TTC549 (cell line): ENCODE results near the gene FSHB.
"Not testable (repeated sequence)": the region's sequence is repeated elsewhere in the genome, so short reads cannot be mapped to it uniquely, and the experiment has no call there.

ENCODE experiments used
- FAIRE-seq: peaks from 2 replicates; lab custom pipeline; 2012; peaks lifted over from hg19 to GRCh38; lab: Jason Lieb, UNC

FSHB gene

DNA sequence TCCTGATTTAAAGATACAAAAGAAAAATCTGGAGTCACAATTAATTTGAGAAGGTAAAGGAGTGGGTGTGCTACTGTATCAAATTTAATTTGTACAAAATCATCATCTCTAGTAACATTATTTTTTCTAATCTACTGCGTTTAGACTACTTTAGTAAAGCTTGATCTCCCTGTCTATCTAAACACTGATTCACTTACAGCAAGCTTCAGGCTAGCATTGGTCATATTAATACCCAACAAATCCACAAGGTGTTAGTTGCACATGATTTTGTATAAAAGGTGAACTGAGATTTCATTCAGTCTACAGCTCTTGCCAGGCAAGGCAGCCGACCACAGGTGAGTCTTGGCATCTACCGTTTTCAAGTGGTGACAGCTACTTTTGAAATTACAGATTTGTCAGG is at the start of gene FSHB:
Gene FSHB, plus strand, starts transcription at position 301 of the 400 bp plus-strand sequence. CDS start 889 bp downstream, outside the sequence.
- no peak for FAIRE-seq

DNA sequence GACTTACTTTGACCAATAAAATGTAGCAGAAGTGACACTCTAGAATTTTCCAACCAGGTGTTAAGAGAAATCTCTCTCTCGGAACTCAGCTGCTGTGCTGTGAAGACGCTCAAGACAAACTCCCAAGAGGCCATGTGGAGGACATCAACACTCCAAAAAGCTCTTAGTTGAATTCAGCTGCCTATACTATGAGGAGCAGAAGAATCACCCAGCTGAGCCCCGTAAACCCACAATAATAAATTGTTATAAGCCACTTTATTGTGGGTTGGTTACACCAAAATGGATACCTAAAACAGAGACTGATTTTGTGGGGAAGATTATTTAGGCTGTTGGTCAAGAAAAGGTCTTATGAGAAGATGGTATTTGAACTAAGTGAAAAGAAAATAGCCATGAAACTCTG is 44.1 kb upstream of the FSHB start:
- no peak for FAIRE-seq

DNA sequence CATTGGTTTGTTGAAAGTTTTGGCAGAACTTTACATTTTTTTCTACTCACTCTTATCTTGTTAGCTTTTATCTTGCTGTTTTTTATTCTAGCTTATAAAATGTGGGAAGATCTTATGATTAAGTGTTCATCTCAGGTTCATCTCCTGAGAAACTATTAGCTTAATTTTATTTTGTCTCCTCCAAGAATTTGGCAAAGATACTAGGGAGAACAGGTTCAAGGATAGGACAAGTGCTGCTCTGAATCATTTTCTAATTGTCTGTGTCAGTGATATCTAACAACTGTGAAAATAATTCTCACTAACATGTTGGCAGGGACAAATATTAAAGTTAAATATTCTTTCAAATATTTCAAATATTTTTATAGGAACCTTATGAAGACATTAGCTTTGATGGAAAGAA is 38.2 kb upstream of the FSHB start:
- FAIRE-seq, result no peak

DNA sequence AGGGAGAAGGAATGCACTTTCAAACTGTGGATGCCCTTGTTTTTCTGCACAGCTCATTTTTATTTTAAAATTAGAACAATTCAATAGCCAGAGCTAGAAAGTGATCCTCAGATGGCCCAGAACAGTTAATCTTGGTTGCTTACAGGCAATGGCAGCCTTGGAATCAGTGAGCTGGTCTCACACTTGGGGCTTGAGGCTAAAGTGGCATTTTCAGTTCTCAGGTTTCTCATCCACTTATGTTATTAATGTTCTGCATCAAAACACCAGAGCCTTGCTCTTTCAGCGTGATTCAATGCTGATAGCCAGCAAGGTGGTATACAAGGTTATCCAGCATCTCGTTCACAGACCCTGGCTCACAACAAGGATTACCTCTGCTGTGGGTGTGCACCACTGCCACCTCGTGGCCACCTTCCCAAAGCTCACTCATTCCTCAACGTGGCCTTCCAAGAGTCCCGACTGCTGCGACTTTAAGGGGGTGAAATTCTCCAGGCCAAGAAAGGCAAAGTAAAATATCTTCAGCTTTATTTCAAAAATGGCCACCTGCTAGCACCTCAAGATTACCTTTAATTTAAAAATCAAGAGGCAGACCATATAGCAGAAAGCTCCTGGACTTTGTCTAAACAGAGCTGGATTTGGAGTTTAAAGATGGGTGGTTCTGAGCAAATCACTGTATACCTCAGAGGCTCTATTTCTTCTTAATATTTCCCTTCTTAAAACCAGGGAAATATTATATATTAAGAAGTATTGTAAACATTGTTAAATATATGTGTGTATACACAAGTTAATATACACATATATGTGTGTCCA is 34.2 kb upstream of the FSHB start:
- FAIRE-seq, result no peak

DNA sequence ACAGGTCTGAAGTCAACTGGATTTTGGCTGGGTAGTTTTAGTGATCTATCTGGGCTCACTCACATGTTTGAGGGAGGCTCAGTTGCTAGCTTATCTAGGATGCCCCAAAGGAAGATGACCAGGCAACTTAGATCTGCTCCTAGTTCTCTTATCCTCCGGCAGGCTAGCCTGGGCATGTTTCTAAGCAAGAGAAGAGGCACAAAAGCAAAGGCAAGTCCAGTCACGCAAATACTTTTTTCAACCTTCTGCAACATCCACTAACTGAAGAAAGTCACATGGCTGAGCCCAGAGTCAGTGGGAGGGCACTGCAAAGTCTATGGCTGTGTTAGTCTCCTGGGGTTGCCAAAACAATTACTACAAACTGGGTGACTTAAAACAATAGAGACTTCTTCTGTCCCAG is 32.9 kb upstream of the FSHB start:
- no peak for FAIRE-seq

DNA sequence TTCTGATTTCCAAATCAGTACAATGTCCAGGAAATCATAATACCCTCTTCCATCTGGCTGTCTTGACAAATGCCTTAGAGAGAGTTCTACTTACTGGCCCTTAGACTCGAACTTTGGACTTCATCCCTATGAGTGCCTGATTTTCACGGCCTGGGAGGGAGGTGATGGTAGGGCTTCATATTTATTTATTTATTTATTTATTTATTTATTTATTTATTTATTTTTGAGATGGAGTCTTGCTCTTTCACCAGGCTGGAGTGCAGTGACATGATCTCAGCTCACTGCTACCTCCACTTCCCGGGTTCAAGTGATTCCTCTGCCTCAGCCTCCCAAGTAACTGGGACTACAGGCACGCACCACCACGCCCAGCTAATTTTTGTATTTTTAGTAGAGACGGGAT is 27.8 kb upstream of the FSHB start:
- not testable (repeated sequence) for FAIRE-seq

DNA sequence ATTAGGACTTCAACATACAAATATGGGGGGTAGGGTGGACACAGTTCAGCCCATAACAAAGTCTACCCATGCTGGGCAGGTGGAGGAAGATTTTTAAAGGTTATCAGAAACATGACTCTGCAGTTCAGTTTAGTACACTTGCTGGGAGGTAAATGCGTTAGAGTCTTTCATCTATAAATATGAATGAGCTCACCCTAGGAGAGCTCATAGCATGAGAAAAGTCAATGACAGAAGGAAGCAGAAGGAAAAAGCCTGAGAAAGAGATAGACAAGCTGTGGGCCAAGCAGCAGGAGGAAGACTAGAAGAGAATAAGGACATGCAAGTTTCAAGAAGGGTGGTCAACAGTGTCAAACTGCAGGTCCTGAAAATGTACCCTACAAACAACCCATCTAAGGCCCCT is 27.0 kb upstream of the FSHB start:
- FAIRE-seq, result no peak

DNA sequence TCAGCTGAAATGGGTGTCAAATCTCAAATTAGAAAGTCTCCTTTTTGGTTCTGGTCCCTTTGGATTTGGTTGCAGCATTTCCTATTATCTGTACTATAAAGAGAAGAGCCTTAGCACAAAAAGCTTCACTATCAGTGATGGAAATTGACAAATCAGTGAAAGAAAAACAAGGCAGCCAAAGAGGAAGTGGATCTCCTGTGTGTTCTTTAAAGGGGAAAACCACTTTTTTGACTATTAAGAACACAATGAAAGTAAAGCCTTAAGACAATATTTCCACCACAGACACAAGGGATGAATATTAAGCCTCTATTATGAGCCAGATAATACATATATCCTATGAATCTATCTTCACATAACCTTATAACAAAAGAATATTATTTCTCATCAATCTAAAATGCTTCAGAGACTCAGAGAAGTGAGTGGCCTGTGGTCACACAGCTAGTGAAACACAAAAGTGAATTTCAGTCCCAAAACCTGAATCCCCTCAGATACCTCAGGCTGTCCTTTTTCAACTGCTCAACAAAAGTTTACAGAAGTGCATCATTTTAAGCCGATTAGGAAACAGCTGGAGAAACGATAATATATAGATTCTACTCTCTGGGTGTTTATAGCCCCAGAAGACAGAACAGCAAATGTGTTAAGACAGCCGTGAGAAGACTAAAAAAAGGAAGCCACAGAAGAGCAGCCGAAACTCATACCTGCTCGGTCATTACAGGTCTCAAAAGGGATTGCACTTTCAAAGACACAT is 24.4 kb upstream of the FSHB start:
- no peak for FAIRE-seq

DNA sequence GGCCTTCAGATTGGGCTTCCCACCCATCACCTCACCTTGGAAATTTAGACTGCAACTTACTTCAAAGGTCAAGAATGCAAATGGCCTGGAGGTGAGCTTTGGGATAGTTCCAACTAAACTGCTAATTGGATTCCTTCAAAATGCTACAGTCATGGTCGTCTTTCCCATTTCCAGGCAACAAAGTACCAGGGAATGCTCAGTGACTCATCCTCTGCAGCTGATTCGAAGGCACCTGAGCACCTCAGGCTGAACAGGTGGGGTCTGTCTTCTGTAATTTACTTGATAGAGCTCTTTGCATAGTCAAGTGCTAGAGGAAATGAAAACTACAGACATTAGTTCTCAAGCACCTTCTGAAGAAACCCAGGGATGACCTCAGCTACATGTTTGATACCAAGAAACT is 20.5 kb upstream of the FSHB start:
- no peak for FAIRE-seq

DNA sequence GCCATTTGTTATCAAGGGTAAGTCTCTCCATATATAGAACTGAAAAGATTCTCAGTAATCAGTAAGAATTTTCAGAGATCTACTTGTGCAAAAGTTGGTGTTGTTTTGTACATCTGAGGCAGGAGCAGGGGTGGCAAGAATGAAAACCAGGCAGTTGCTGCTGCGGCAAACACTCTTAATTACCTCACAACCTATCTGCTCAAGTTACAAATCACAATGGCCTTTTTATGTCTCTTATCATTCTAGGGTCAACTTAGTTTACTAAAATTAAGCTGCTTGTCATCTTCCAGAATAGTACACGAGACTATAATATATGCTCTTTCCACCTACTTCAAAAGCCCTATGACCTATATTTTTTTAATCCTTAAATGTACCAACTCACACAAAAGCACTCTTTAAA is 14.3 kb upstream of the FSHB start:
- FAIRE-seq, result no peak

DNA sequence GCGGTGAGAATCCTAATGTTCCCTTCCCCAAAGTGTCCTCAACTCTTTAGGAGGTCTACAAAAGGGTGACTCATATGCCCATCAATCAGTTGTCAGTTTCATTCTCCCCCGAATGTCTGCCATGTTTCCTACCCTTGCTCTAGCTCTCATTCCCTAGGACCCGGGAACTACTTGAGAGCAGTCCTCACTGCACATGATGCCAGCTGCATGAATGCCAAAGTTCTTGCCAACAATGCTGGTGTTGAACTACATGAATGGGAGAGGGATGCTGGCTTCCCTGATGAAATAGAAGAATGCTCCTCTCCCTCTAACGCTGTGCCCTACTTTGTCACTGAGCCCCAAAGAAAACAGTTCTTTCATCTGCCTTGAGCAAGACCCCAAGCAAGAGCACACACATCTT is 12.5 kb upstream of the FSHB start:
- FAIRE-seq, result no peak

DNA sequence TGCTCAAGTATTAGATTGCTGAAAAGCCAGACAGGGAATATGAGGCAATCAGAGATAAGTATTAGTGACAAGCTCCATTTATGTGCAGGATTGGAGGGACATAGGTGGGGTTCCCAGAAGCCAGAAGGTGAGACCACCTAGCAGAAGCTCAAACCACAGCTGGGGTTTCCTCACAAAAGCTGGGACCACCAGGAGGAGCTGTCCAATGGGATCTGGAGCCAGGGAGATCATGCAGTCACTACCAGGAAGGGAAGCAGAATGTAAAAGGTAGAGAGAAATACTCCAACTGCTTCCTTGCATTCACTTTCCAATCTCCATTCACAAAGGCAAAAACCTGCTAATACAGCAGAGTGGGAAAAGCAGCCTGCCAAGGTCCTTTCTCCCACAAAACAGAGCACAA is 5.2 kb upstream of the FSHB start:
- no peak for FAIRE-seq

DNA sequence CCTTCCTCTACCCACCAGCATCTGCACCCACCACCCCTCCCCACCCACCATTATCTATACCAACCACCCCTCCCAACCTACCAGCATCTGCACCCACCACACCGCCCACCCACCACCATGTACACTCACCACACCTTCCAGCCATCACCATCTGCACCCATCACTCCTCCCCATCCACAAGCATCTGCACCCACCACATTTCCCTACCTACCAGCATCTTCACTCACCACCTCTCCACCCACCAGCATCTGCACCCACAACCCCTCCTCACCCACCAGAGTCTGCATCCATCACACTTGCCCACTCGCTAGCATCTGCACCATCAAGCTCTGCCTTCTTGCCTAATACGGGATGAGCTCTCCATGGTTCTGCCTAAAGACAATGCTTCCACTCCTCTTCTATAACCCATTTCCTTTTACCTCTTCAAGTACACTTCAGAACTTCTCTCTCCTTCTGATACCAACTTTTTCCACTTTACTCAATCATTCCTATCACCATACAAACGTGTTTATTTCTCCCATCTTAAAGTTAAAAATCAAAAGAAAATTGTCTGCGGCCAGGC is 2.4 kb upstream of the FSHB start:
- no peak for FAIRE-seq

DNA sequence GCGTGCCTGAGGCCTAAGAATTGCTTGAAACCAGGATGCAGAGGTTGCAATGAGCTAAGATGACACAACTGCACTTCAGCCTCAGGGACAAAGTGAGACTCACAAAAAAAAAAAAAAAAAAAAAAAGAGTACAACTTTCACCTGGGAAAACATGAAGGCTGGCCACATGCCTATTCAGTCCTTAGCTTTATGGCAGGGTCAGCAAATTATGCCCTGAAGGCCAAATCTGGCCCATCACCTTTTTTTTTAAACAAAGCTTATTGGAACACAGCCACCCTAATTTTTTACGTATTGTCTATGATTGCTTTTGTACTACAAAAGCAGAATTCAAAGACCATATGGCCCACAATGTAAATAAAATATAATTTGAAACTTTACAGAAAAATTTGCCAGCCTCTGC is 8.2 kb downstream of the FSHB start:
- no peak for FAIRE-seq

DNA sequence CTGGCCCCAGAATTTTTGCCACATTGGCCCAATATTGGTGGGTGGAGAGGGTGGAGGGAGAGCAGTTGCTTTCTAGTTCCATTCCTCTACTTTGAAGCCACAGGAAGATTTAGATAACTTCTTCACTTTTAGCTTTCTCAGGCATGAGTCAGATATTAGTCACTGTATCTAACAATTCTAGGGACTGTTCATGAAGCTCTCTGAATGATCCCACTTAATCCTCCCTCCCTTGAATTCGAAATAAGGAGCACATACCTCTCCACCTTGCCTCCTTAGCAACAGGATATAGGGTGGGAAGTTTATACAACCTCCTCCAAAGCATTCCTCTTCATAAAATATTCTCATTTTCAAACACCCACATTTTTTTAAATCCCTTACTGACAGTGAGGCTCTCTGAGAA is 13.5 kb downstream of the FSHB start:
- FAIRE-seq, result no peak

DNA sequence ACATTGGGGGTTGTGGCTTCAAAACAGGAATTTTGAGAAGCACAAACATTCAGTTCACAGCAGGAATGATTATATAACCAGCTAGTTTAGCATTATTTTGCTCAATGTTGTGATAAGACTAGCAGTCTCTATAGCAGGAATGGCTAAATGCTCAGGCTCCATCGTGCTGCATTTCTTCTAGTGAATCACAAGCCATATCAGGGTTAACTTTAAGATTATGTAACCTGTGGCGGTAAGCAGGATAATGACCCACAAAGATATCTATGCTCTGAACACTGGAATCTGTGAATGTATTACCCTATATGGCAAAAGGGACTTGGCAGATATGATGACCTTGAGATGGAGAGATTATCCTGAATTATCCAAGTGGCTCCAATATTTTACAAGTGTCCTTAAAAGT is 14.8 kb downstream of the FSHB start:
- no peak for FAIRE-seq

DNA sequence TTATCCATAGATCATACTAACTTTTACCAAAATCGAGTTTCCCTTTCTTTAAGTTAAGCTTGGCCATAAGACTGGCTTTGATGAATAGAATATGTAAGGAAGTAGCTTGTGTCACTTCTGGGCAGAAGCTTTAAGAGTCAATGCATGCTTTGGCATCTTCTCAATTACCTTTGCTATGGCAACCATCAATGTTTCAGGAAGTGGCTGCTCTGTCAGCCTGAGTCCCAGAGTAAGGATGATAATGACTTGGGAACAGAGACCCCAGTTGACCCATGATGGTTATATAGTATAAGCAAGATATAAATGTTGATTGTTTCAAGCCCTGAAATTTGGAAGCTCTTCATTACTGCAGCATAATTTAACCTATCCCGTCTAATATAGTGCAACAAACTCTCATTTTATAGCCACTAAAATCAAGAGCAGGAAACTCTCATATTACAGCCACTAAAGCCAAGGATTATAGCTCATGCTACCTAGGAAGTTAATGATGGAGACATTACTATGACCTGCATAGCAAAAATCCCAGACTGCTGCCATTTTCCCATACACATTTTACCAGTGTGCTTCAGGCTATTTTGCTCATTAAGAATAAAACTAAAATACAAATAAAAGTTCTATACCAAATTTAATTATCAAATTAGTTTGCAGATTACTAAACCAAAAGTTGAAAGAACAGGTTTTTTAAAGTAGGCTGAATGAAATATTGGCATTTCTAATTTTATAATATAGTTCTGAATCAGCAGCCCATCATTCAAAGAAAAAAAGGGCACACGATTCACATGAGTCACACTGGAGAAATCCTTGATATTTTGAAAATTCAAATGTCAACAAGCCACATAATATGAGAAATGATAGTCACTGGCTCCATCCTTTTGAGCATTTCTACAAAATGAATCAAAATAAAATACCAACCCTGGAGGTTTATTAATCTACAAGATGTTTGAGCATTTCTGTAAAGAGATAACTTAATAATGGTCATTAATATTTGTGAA is 23.8 kb downstream of the FSHB start:
- FAIRE-seq, result no peak

DNA sequence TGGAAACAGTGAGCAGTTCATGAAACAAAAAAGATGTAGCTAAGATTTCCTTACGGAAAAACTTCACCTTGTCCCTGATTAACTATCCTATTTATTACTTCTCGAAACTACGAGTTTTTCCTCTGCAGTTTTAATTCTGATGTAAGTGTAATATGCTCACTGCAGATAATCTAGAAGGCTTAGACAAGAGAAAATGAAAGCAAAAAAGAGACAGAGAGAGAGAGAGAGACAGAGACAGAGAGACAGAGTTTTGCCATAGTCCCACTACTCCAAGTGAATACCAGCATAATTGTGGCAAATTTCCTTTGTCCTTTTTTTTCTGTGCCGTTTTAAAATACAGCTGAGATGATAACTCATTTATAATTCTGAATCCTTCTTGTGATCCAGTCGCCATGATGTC is 24.8 kb downstream of the FSHB start:
- FAIRE-seq, result no peak

DNA sequence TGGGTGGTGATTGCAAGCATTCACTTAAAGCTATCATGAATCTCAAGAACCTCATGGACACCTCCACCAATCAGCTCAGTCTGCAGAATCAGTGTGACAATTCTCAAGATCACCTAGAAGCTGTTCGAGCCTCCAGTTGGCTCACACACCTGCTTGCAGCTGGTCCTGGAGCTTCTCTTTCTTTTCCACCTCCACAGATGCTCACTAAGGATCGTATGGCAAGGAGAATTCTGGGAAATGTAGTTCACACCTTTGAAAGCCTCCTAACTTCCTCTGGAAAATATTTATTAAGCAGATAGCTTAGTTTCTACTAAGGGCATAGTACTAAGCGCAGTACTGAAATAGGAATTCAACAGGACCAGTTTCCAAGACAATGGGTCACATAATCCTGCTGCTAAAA is 26.2 kb downstream of the FSHB start:
- no peak for FAIRE-seq

DNA sequence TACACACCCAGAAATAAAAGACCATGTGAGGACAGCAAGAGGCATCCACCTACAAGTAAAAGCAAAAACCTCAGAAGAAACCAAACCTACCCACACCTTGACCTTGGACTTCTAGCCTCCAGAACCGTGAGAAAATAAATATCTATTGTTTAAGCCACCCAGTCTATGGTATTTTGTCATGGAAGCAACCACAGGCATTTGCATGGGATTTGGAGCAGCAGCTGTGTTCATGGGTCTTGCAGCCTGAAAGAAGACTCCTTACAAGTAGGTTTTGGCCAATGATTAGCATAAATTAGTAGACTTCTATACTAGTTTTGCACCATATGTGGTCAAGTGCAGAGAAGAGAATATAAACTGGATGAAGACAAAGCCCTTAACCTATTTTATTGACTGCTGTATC is 27.9 kb downstream of the FSHB start:
- no peak for FAIRE-seq

DNA sequence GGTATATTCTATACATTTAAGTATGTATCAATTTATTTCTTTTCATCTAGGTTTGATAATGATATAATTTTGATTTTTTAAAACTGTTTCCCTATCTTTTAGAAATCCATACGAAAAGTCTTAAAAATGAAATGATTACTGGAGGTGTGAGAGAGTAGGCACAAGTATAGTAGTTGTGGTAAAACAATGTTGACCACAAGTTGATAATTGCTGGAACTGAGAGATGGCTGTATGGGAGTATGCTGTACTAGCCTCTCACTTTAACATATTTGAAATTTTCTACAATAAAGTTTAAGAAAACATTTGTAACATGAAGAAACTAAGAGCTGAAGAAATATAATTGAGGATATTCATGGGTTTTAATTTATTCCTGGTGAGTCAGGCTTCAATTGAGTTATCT is 30.0 kb downstream of the FSHB start:
- no peak for FAIRE-seq

DNA sequence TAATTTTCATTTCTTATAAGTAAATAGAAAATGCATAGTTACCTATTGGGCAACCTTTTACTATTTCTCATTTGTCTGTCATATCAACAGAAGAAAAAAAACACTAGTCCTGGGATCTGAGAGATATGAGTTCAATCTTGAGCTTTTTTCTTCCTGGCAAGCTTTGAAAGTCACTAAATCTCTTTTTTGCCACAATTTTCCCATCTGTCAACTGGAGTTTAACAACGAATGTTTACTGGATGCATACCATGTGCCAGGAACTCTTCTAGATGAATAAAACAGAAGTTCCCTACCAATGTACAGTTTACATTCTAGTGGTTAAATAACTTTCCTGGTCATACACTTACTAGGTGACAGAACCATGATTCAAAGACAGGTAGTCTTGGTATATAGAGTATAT is 31.0 kb downstream of the FSHB start:
- FAIRE-seq, result no peak
